IMR-90 (cell line): ENCODE data around the gene CD68. TPM values are rescaled to one million over a fixed set of nuclear protein-coding genes. Genes with fewer than 3 reads are reported as not detected.
A peak's percentile ranks its signal among the peaks of the same experiment; 100 is the strongest.

ENCODE experiments used
- ATAC-seq: fragments of 200-7000 bp; cut with Tn5 transposase; 2 replicates; pipeline ENCODE4 v1.9.1; 2020; ENCODE audit warnings: low read depth, mild to moderate bottlenecking, moderate library complexity
- BruUV-seq: library from RNA; stranded (reverse); fragments of 400-500 nt; replicated peaks from 2 replicates; lab custom pipeline; 2021; lab: Mats Ljungman, UMichigan
- CTCF ChIA-PET: fragments of 300-600 bp; formaldehyde crosslinking; extraction: SDS; loops from one replicate; lab custom pipeline; 2021; ENCODE audit warnings: antibody characterized with exemption; lab: Yijun Ruan, JAX
- POLR2A ChIA-PET: fragments of 300-600 bp; sonication (Branson Sonifier 250); formaldehyde crosslinking; loops from one replicate; lab custom pipeline; 2022; ENCODE audit warnings: antibody characterized with exemption; ENCODE audit not compliant: unreplicated experiment; lab: Charles Lee
- DNase-seq: peaks from one replicate; pipeline ENCODE4 v3.0.0; 2013
- H2AFZ ChIP-seq: replicated peaks from 2 replicates; pipeline ENCODE3; 2013; ENCODE audit warnings: low read length, mild to moderate bottlenecking; ENCODE audit not compliant: poor library complexity
- H2AK5ac ChIP-seq: 2 replicates; pipeline ENCODE4 v1.6.1; 2013; ENCODE audit warnings: low read depth, low read length, inconsistent platforms
- H2AK9ac ChIP-seq: replicated peaks from 2 replicates; pipeline ENCODE3; 2013; ENCODE audit warnings: mild to moderate bottlenecking, low read depth, low read length, moderate library complexity; ENCODE audit not compliant: poor library complexity
- H2BK120ac ChIP-seq: 2 replicates; pipeline ENCODE4 v1.6.1; 2013; ENCODE audit warnings: low read depth, low read length, inconsistent platforms
- H2BK15ac ChIP-seq: 3 replicates; pipeline ENCODE4 v1.6.1; 2013; ENCODE audit warnings: low read depth, low read length, inconsistent platforms
- H2BK20ac ChIP-seq: 2 replicates; pipeline ENCODE4 v1.6.1; 2013; ENCODE audit warnings: low read depth, mild to moderate bottlenecking, inconsistent platforms, low read length, moderate library complexity
- H2BK5ac ChIP-seq: 2 replicates; pipeline ENCODE4 v1.6.1; 2013; ENCODE audit warnings: mild to moderate bottlenecking, low read depth, low read length, inconsistent platforms; ENCODE audit not compliant: poor library complexity, severe bottlenecking
- H3K14ac ChIP-seq: replicated peaks from 2 replicates; pipeline ENCODE4 v1.6.1; 2013; ENCODE audit warnings: low read depth, low read length, inconsistent platforms
- H3K18ac ChIP-seq: 2 replicates; pipeline ENCODE4 v1.6.1; 2013; ENCODE audit warnings: low read depth, low read length, control low read depth
- H3K23ac ChIP-seq: 2 replicates; pipeline ENCODE4 v1.6.1; 2013; ENCODE audit warnings: low read depth, low read length, inconsistent platforms
- H3K27ac ChIP-seq: 2 replicates; pipeline ENCODE4 v1.5.1; 2013; ENCODE audit warnings: mild to moderate bottlenecking, control low read depth, low read length; ENCODE audit not compliant: insufficient read depth
- H3K27me3 ChIP-seq: 2 replicates; pipeline ENCODE4 v1.6.1; 2013; ENCODE audit warnings: low read length; ENCODE audit not compliant: control insufficient read depth, insufficient read depth
- H3K36me3 ChIP-seq: 2 replicates; pipeline ENCODE4 v1.6.1; 2013; ENCODE audit warnings: low read length, mixed read lengths; ENCODE audit not compliant: control insufficient read depth, insufficient read depth
- H3K4ac ChIP-seq: 2 replicates; pipeline ENCODE4 v1.6.1; 2013; ENCODE audit warnings: low read depth, low read length, inconsistent platforms
- H3K4me1 ChIP-seq: 2 replicates; pipeline ENCODE4 v1.6.1; 2013; ENCODE audit warnings: low read length, mixed read lengths; ENCODE audit not compliant: control insufficient read depth, insufficient read depth
- H3K4me2 ChIP-seq: 2 replicates; pipeline ENCODE4 v1.6.1; 2013; ENCODE audit warnings: low read depth, mild to moderate bottlenecking, control low read depth, low read length, moderate library complexity
- H3K4me3 ChIP-seq: 2 replicates; pipeline ENCODE4 v1.5.1; 2013; ENCODE audit warnings: low read depth, mild to moderate bottlenecking, control low read depth, low read length, moderate library complexity; ENCODE audit not compliant: insufficient read depth
- H3K56ac ChIP-seq: 2 replicates; pipeline ENCODE4 v1.6.1; 2013; ENCODE audit warnings: low read length, inconsistent platforms; ENCODE audit not compliant: insufficient read depth; ENCODE audit errors: extremely low read depth
- H3K79me1 ChIP-seq, 2 experiments: 2 replicates each; pipeline ENCODE4 v1.6.1; 2013; ENCODE audit warnings: low read length in 2 of 2, inconsistent platforms in 1 of 2, low read depth in 1 of 2
- H3K9ac ChIP-seq: 2 replicates; pipeline ENCODE4 v1.6.1; 2013; ENCODE audit warnings: low read depth, low read length, control low read depth
- H3K9me1 ChIP-seq: 2 replicates; pipeline ENCODE4 v1.6.1; 2013; ENCODE audit warnings: low read length, inconsistent platforms; ENCODE audit not compliant: insufficient read depth
- H3K9me3 ChIP-seq: 2 replicates; pipeline ENCODE4 v1.6.1; 2013; ENCODE audit warnings: low read length; ENCODE audit not compliant: control insufficient read depth, insufficient read depth
- H4K20me1 ChIP-seq: 2 replicates; pipeline ENCODE4 v1.6.1; 2013; ENCODE audit warnings: low read length, inconsistent platforms; ENCODE audit not compliant: insufficient read depth
- H4K5ac ChIP-seq: 2 replicates; pipeline ENCODE4 v1.6.1; 2013; ENCODE audit warnings: mild to moderate bottlenecking, low read depth, low read length, control low read depth
- H4K8ac ChIP-seq, 2 experiments: 2 replicates each; pipeline ENCODE4 v1.6.1; 2013; ENCODE audit warnings: low read depth in 2 of 2, low read length in 2 of 2, control low read depth in 1 of 2, inconsistent platforms in 1 of 2
- H4K91ac ChIP-seq: 2 replicates; pipeline ENCODE4 v1.6.1; 2013; ENCODE audit warnings: low read depth, low read length, inconsistent platforms; ENCODE audit not compliant: insufficient read depth
- CEBPB ChIP-seq: IDR thresholded peaks from 2 replicates; pipeline ENCODE4 v1.6.1; 2012; ENCODE audit warnings: low read depth, low read length, improper control_type of control experiment
- FOS ChIP-seq: fragments of 150-350 bp; IDR thresholded peaks from 2 replicates; pipeline ENCODE4 v1.6.1; 2016; ENCODE audit warnings: low read depth, low read length
- WGBS, 2 experiments: methylation state at CpG; one replicate each; pipeline versions ENCODE4 v1.1.5 to v1.1.7; 2013; ENCODE audit warnings: missing lambda C conversion rate in 2 of 2; ENCODE audit not compliant: insufficient read length in 1 of 2; ENCODE audit errors: extremely low coverage in 2 of 2; 5-methylcytosine and 5-hydroxymethylcytosine counted together
- dilution Hi-C: fragments of 300-500 bp; cut with HindIII; formaldehyde crosslinking; loops from one replicate; pipeline ENCODE4 v1.14.3; 2018; ENCODE audit warnings: low sequenced_read_pairs; ENCODE audit not compliant: unreplicated experiment
- in situ Hi-C: fragments of 300-500 bp; cut with MboI; formaldehyde crosslinking; loops from 3 replicates; pipeline ENCODE4 v1.14.3; 2019; ENCODE audit warnings: low sequenced_read_pairs, inconsistent platforms, mixed read lengths
- intact Hi-C: fragments of 100-400 bp; cut with micrococcal nuclease; formaldehyde crosslinking; loops from 2 replicates; pipeline ENCODE4 v1.10.0; 2022
- polyA plus RNA-seq, 3 experiments: library from polyadenylated mRNA; depleted of rRNA; stranded (reverse); fragments of >200 nt; gene quantifications; 2 replicates each; pipeline ENCODE4 v1.2.3, GENCODE V29; 2012; ENCODE audit warnings: low replicate concordance in 1 of 3
- total RNA-seq: library from RNA; depleted of rRNA; stranded (reverse); fragments of >200 nt; gene quantifications from 2 replicates; pipeline ENCODE4 v1.2.3, GENCODE V29; 2012

CD68 gene
- total and polyA plus RNA-seq, 2 of the 4 experiments (the other 2 are of a cell fraction) = 16.0 to 43.1 TPM

DNA sequence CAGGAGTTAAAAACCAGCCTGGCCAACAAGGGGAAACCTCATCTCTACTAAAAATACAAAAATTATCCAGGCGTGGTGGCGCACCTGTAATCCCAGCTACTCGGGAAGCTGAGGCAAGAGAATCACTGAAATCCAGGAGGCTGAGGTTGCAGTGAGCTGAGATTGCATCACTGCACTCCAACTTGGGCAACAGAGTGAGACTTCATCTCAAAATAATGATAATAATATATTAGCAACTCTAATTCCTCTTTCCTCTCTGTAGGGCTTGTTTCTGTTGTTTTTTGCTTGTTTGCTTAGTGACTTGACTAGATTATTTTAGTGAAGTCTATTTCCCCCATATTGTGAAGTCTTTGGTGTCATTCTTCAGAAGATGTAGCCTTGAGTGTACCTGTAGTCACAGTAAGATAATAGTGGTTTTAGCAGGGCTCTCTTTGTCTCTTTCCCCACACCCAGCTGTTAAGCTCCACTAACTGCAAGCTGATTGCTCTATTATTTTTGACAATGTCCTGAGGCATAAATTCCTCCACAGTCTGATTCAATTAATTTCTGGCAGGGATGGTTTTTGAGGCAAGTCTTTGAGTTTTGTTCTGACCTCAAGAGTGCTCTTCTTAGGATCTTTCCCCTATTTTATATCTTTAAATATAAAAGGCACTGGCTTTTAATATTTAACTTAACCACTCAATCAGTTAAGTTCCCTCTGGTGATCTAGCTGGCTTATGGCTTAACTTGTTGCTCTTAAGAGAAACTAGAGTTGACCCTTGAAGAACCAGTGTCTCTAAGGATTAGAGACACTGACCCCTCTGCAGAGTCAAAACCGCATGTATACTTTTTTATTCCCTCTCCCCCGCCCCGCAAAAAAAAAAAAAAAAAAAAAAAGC is 49.2 kb upstream of the CD68 start:
- Histone ChIP-seq H2BK120ac (no peak overlapping the region), H3K4me2 (no peak overlapping the region), H3K18ac (no peak overlapping the region), H2BK5ac (no peak overlapping the region), H3K14ac (no peak overlapping the region), H3K9me1 (no peaks in the 10 kb centered on the region), H2AFZ (no peak overlapping the region), H3K27me3 (no peaks in the 10 kb centered on the region), H3K79me1 (no peaks in the 10 kb centered on the region), H3K56ac (no peak overlapping the region), H2BK20ac (no peak overlapping the region), H2AK5ac (no peak overlapping the region), H3K4me3 (no peak overlapping the region), H3K4me1 (no peaks in the 10 kb centered on the region), H3K36me3 (no peaks in the 10 kb centered on the region), H4K8ac (no peak overlapping the region), H3K9ac (no peak overlapping the region), H2BK15ac (no peak overlapping the region), H4K20me1 (no peaks in the 10 kb centered on the region), H3K9me3 (peaks cover 16% of the 10 kb centered on the region), H2AK9ac (no peak overlapping the region), H3K27ac (no peak overlapping the region), H3K4ac (no peak overlapping the region), H4K91ac (no peak overlapping the region), H3K23ac (no peak overlapping the region), H4K5ac (no peak overlapping the region)
- ATAC-seq (no peak), DNase-seq (no peak)
- POLR2A ChIA-PET = no interaction called here
- TF ChIP-seq FOS (no peak), CEBPB (0 out of 2 replicates have a peak, but pooled peaks have one; percentile 9)
- CTCF ChIA-PET = interaction anchor here (0.7 kb wide), 1 partner anchor 110 kb away, joined by 7 read pairs; no protein-coding TSS in a partner anchor
- no TSS peak for BruUV-seq
- dilution Hi-C loops (no loop called here), in situ Hi-C loops (loop anchor here (25.0 kb wide), 1 partner anchor 468 kb away; no protein-coding TSS in a partner anchor), intact Hi-C loops (no loop called here)
- WGBS, 2 experiments = no CpG with 5 or more reads among the region's 6 CpGs
